AG09309 (cell line): ENCODE results near the gene GPC2.
"Not testable (repeated sequence)": the region's sequence is repeated elsewhere in the genome, so short reads cannot be mapped to it uniquely, and the experiment has no call there.

Experiments used
- DNase-seq: peaks from one replicate; pipeline ENCODE4 v3.0.0-alpha.2; 2010; ENCODE audit warnings: low read depth
- H3K4me3 ChIP-seq: 2 replicates; pipeline ENCODE4 v1.5.1; 2011; ENCODE audit warnings: mild to moderate bottlenecking, low read depth, low read length, moderate library complexity; ENCODE audit not compliant: control insufficient read depth
- CTCF ChIP-seq: IDR thresholded peaks from 2 replicates; pipeline ENCODE4 v1.5.1; 2011; ENCODE audit warnings: mild to moderate bottlenecking, low read depth, low read length, inconsistent platforms; ENCODE audit not compliant: insufficient read depth, control insufficient read depth; ENCODE audit errors: missing control alignments

Gene GPC2

DNA sequence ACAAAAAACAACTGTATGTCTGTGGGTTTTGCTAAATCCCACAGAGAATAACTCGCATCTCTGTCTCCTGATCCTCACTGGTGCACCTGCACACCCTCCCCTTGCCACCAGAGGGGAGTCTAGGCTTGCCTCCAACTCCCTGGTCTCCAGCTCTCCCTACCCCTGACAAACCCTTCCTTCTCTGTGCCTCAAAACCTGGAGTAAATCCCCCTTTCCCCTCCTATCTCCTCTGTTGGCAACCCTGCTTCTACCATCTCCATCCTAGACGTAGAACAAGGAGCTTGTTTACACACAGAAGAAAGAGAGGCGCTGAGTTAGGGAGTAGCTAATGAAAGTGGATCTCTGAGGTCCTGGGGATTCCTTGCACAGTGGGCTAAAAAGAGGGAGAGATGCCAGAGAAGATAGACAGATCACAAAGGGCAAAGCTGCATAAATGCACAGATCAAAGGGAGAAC is 44.5 kb downstream of the GPC2 start:
- TF ChIP-seq CTCF = peak; percentile 94
- no peak overlapping the region for H3K4me3 ChIP-seq
- DNase-seq = no peak

DNA sequence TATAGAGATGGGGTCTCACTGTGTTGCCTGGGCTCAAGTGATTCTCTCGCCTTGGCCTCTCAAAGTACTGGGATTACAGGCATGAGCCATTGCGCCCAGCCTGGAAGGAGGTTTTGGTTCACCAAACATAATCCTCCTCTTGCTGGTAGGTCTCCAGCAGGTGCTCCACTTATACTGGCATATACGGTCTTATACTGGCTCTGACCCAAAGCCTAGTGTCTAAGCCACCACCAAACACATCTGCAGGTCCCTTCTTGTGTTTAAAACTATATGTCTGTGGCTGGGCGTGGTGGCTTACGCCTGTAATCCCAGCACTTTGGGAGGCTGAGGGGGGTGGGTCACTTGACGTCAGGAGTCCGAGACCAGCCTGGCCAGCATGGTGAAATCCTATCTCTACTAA is 45.1 kb downstream of the GPC2 start:
- no peak overlapping the region for H3K4me3 ChIP-seq
- no peak for TF ChIP-seq CTCF

GRCh38 chr7:100130608-100131453 is 46.4 kb downstream of the GPC2 start:
- H3K4me3 ChIP-seq = peak overlapping the region; percentile 25
- peak; percentile 84 for TF ChIP-seq CTCF
- DNase-seq = no peak

More for the DNA sequence above, 45.1 kb downstream of the GPC2 start:
- no peak for DNase-seq

DNA sequence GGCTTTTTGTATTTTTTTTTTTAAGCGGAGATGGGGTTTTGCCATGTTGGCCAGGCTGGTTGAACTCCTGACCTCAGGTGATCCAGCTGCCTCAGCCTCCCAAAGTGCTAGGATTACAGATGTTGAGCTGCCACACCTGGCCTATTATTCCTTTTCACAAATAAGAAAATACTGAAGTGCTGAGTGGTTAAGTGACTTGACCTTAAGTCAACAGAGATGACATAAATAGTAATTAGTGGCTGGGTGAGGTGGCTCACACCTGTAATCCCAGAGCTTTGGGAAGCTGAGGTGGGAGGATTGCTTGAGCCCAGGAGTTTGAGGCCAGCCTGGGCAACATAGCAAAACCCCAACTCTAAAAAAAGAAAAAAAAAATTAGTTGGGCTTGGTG is 47.0 kb downstream of the GPC2 start:
- not testable (repeated sequence) for DNase-seq

GRCh38 chr7:100128637-100128963 is 48.6 kb downstream of the GPC2 start:
- DNase-seq = no peak
- no peak for TF ChIP-seq CTCF
- H3K4me3 ChIP-seq = no peak overlapping the region

More for the DNA sequence above, 47.0 kb downstream of the GPC2 start:
- H3K4me3 ChIP-seq = not testable (repeated sequence)

GRCh38 chr7:100127866-100128636 is 49.1 kb downstream of the GPC2 start:
- peak overlapping the region; percentile 91 for H3K4me3 ChIP-seq

More at GRCh38 chr7:100127866-100128636, 49.1 kb downstream of the GPC2 start:
- no peak for DNase-seq
- TF ChIP-seq CTCF = no peak
